OCI-LY1 (cell line): ENCODE measurements around the gene GSK3A.

ENCODE experiments used
- CTCF ChIP-seq: fragments of 200-600 bp; sonication (generic), shearing (Covaris generic); IDR thresholded peaks from 2 replicates; pipeline ENCODE4 v1.5.1; 2017; ENCODE audit warnings: mild to moderate bottlenecking, antibody characterized with exemption, low read length, moderate library complexity, mixed read lengths
- EZH2 ChIP-seq: fragments of 200-600 bp; sonication (generic), shearing (Covaris generic); IDR thresholded peaks from 2 replicates; pipeline ENCODE4 v1.8.0; 2017; ENCODE audit warnings: borderline replicate concordance, mixed run types, mild to moderate bottlenecking, antibody characterized with exemption, low read length, moderate library complexity, mixed read lengths

- no peak for TF ChIP-seq CTCF
- TF ChIP-seq EZH2: no peak
Measured at GRCh38 chr19:42204664-42205063, 37.7 kb downstream of the GSK3A start.
